Ishikawa (cell line): ENCODE data around the gene SNRPE.

Source experiments
- CEBPB ChIP-seq: IDR thresholded peaks from 2 replicates; pipeline ENCODE4 v1.6.1; 2012
- CREB1 ChIP-seq: IDR thresholded peaks from 2 replicates; pipeline ENCODE4 v1.6.1; 2012; ENCODE audit warnings: low read depth
- EGR1 ChIP-seq: IDR thresholded peaks from 2 replicates; pipeline ENCODE4 v1.6.1; 2012
- EP300 ChIP-seq: IDR thresholded peaks from 2 replicates; pipeline ENCODE4 v1.6.1; 2012; ENCODE audit warnings: borderline replicate concordance
- FOXM1 ChIP-seq: IDR thresholded peaks from 2 replicates; pipeline ENCODE4 v1.6.1; 2012; ENCODE audit warnings: low read depth, borderline replicate concordance
- NFIC ChIP-seq: IDR thresholded peaks from 2 replicates; pipeline ENCODE4 v1.6.1; 2012
- RAD21 ChIP-seq: IDR thresholded peaks from 2 replicates; pipeline ENCODE4 v1.6.1; 2012; ENCODE audit warnings: low read depth
- TAF1 ChIP-seq: IDR thresholded peaks from 2 replicates; pipeline ENCODE4 v1.6.1; 2012; ENCODE audit warnings: low read depth, mild to moderate bottlenecking
- TCF12 ChIP-seq: IDR thresholded peaks from 2 replicates; pipeline ENCODE4 v1.6.1; 2012; ENCODE audit warnings: low read depth
- TEAD4 ChIP-seq: IDR thresholded peaks from 2 replicates; pipeline ENCODE4 v1.6.1; 2012
- YY1 ChIP-seq: IDR thresholded peaks from 2 replicates; pipeline ENCODE4 v1.6.1; 2012; ENCODE audit warnings: low read depth
- ZBTB7A ChIP-seq: IDR thresholded peaks from 2 replicates; pipeline ENCODE4 v1.6.1; 2012; ENCODE audit warnings: low read depth
- TF ChIP-seq, protein P1 (sequence below): IDR thresholded peaks from 2 replicates; pipeline ENCODE4 v1.6.1; 2012
- TF ChIP-seq, protein P2 (sequence below): IDR thresholded peaks from 2 replicates; pipeline ENCODE4 v1.6.1; 2012; ENCODE audit warnings: low read depth, mild to moderate bottlenecking
- TF ChIP-seq, protein P3 (sequence below): IDR thresholded peaks from 2 replicates; pipeline ENCODE4 v1.6.1; 2012

SNRPE gene

DNA sequence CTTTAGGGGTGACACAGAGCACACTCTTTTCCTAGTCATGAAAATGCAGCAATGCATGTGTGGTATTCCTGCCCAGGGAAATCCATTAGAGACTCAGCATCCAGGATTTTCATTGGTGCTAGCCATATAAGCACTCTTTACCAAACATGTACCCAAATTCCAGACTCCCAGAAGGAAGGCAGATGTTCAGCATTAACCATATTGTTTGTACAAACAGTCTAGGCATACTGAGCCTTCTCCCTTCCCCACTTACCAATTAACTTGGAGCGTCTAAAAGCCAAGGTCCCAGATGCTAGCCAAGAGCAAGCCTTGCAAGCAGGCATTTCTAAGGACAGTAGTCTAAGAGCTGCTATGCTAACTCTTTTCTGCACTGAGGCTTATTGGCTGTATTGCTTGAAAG lies 38.1 kb upstream of the SNRPE start:
- TF ChIP-seq RAD21, result no peak

DNA sequence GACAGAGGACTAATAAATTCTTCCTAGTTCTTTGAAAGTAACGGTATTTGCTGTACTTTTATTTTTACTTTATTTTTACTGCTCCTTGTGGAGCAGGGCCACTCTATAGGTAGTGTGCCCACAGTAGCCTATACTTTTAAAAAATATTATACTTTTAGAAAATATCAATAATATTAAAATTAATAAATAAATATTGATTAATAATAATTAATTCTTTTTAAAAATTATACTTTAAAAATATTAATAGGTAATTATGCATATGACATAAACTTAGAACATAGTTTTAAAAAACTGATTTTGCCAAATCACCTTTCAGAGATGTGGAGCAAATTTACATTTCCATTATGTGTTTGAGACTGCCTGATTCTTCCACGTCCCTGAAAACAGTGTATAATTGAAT lies 35.2 kb upstream of the SNRPE start:
- TF ChIP-seq, protein P1, sequence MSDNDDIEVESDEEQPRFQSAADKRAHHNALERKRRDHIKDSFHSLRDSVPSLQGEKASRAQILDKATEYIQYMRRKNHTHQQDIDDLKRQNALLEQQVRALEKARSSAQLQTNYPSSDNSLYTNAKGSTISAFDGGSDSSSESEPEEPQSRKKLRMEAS, result no peak
- TF ChIP-seq CREB1 (no peak), EP300 (no peak), CEBPB (no peak), TAF1 (no peak), TEAD4 (no peak), ZBTB7A (no peak), NFIC (no peak), FOXM1 (no peak)
- TF ChIP-seq, protein P2, sequence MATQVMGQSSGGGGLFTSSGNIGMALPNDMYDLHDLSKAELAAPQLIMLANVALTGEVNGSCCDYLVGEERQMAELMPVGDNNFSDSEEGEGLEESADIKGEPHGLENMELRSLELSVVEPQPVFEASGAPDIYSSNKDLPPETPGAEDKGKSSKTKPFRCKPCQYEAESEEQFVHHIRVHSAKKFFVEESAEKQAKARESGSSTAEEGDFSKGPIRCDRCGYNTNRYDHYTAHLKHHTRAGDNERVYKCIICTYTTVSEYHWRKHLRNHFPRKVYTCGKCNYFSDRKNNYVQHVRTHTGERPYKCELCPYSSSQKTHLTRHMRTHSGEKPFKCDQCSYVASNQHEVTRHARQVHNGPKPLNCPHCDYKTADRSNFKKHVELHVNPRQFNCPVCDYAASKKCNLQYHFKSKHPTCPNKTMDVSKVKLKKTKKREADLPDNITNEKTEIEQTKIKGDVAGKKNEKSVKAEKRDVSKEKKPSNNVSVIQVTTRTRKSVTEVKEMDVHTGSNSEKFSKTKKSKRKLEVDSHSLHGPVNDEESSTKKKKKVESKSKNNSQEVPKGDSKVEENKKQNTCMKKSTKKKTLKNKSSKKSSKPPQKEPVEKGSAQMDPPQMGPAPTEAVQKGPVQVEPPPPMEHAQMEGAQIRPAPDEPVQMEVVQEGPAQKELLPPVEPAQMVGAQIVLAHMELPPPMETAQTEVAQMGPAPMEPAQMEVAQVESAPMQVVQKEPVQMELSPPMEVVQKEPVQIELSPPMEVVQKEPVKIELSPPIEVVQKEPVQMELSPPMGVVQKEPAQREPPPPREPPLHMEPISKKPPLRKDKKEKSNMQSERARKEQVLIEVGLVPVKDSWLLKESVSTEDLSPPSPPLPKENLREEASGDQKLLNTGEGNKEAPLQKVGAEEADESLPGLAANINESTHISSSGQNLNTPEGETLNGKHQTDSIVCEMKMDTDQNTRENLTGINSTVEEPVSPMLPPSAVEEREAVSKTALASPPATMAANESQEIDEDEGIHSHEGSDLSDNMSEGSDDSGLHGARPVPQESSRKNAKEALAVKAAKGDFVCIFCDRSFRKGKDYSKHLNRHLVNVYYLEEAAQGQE, result no peak

DNA sequence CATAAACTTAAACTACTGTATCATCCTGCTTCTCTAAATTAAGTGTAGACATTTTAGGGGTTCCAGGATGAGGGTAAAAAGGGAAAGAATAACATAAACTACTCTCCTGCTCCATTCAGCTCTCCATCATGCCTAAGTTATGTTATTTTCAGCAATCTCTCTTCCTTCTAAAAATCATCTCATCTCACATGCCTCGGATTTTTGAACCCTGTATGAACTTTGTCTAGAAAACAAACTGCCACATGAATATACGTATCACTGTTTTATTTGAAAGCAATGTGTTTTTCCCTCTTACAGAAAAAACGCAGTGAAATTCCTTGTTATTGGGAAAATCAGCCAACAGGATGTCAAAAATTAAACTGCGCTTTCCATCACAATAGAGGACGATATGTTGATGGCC lies 33.4 kb upstream of the SNRPE start:
- no peak for TF ChIP-seq RAD21
- no peak for TF ChIP-seq ZBTB7A
- TF ChIP-seq FOXM1, result no peak
- TF ChIP-seq, protein P1, result no peak
- TF ChIP-seq, protein P2, result no peak
- TF ChIP-seq TAF1, result no peak
- no peak for TF ChIP-seq YY1
- no peak for TF ChIP-seq EP300
- TF ChIP-seq NFIC, result no peak
- TF ChIP-seq, protein P3, sequence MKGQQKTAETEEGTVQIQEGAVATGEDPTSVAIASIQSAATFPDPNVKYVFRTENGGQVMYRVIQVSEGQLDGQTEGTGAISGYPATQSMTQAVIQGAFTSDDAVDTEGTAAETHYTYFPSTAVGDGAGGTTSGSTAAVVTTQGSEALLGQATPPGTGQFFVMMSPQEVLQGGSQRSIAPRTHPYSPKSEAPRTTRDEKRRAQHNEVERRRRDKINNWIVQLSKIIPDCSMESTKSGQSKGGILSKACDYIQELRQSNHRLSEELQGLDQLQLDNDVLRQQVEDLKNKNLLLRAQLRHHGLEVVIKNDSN, result no peak
- TF ChIP-seq EGR1, result no peak
- no peak for TF ChIP-seq TCF12
- no peak for TF ChIP-seq CEBPB
- no peak for TF ChIP-seq CREB1
- TF ChIP-seq TEAD4, result no peak

DNA sequence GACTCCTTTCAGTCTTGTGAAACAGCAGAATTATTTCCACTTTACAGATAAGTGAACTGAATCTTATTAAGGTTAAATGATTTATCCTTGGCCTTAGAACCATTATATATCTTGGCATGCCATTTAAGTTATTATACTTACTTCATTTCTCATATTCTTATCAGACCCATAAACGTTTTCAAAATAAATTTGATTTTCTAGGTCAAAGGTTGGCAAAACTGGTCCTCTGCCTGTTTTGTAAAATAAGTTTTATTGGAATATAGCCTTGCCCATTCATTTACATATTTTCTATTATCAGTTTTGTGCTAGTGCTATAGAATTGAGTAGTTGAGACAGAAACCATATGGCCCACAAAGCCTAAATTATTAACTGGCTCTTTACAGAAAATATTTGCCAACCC lies 32.9 kb upstream of the SNRPE start:
- TF ChIP-seq RAD21 (no peak), EGR1 (no peak), TEAD4 (no peak), NFIC (no peak), CREB1 (no peak), EP300 (no peak), ZBTB7A (no peak), TCF12 (no peak), TAF1 (no peak), YY1 (no peak), CEBPB (no peak), FOXM1 (no peak)
- TF ChIP-seq, protein P3, result no peak
- TF ChIP-seq, protein P2, result no peak
- TF ChIP-seq, protein P1, result no peak

DNA sequence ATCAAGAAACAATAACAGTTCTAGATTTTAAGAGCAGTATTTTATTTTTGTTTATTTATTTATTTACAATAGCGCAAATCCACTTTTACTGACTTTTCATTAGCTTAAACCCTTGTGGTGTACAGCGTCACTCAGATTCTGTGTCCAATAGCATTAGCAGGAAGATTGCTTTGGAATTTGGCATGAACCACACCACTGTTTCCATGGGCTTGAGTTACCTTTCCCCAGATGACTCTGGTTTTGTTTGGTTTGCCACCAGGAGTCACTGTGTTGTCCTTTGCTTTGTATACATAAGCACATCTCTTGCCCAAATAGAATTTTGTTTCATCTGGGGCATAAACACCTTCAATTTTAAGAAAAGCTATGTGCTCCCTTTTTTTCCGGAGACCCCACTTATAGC lies 25.9 kb upstream of the SNRPE start:
- TF ChIP-seq YY1, result no peak
- TF ChIP-seq CEBPB, result no peak
- TF ChIP-seq TCF12, result no peak
- TF ChIP-seq FOXM1, result no peak
- TF ChIP-seq, protein P2, result no peak
- no peak for TF ChIP-seq NFIC
- TF ChIP-seq, protein P1, result no peak
- TF ChIP-seq EP300, result no peak
